ENCODE data around the gene HADHA. TPM values are rescaled to one million over a fixed set of nuclear protein-coding genes. Genes with fewer than 3 reads are reported as not detected.
A peak's percentile ranks its signal among the peaks of the same experiment; 100 is the strongest.

Gene HADHA
- total and polyA plus RNA-seq, 2 donors from 2014 or later, result 135 to 171 TPM

DNA sequence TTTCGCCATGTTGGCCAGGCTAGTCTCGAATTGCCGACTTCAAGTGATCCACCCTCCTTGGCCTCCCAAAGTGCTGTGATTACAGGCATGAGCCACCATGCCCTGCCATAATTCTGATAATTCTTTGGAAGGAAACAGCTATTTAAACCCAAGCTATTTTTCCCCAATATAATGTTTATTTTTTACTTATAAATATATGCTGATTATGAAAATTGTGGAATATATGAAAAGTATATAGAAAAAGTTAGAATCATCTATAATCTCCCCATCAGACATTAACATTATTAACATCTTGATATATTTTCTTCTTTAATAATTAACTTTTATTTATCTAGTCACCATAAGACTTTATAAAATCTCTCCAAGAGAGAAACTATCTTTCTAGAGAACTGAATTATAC lies 41.5 kb upstream of the HADHA start:
- no peak for TF ChIP-seq CTCF (IDR thresholded peaks at IDR 0.05; ENCODE audit: borderline replicate concordance, extremely low read depth, insufficient read depth)
- FAIRE-seq, result peak; percentile 27
- Histone ChIP-seq H3K9ac (ENCODE audit: low read length in 3 of 3) (no peak overlapping the region), H3K27me3 (ENCODE audit: control insufficient read depth, insufficient read depth, low read length) (no peaks in the 10 kb centered on the region), H3K36me3 (ENCODE audit: control insufficient read depth in 2 of 3, insufficient read depth in 3 of 3, low read length in 3 of 3) (peaks cover 2 to 37% (median 12%) of the 10 kb centered on the region in 3 donors), H3K27ac (ENCODE audit: low read depth in 2 of 2, low read length in 2 of 2) (no peak overlapping the region), H3K9me3 (ENCODE audit: control insufficient read depth in 2 of 3, insufficient read depth in 1 of 3, low read length in 3 of 3) (no peaks in the 10 kb centered on the region), H3K4me3 (ENCODE audit: low read length in 3 of 3) (no peak overlapping the region), H3K4me1 (ENCODE audit: control insufficient read depth in 2 of 3, insufficient read depth in 2 of 3, low read depth in 1 of 3, low read length in 3 of 3) (no peaks in the 10 kb centered on the region)
- intact Hi-C loops (cut with DNase I), result no loop called here
- DNase-seq, result no peak

GRCh38 chr2:26284132-26284531 lies 39.7 kb upstream of the HADHA start:
- no peaks in the 10 kb centered on the region for H3K27me3 ChIP-seq (ENCODE audit: control insufficient read depth, insufficient read depth, low read length)
- no peak overlapping the region for H3K27ac ChIP-seq (ENCODE audit: low read depth in 2 of 2, low read length in 2 of 2)
- no peak for FAIRE-seq
- no peak overlapping the region for H3K9ac ChIP-seq (ENCODE audit: low read length in 3 of 3)
- intact Hi-C loops (cut with DNase I), result no loop called here
- H3K9me3 ChIP-seq (ENCODE audit: control insufficient read depth in 2 of 3, insufficient read depth in 1 of 3, low read length in 3 of 3), result no peaks in the 10 kb centered on the region
- no peaks in the 10 kb centered on the region for H3K4me1 ChIP-seq (ENCODE audit: control insufficient read depth in 2 of 3, insufficient read depth in 2 of 3, low read depth in 1 of 3, low read length in 3 of 3)
- no peak for TF ChIP-seq CTCF (IDR thresholded peaks at IDR 0.05; ENCODE audit: borderline replicate concordance, extremely low read depth, insufficient read depth)
- H3K4me3 ChIP-seq (ENCODE audit: low read length in 3 of 3), result no peak overlapping the region
- no peak for DNase-seq
- peaks cover 2 to 50% (median 17%) of the 10 kb centered on the region in 3 donors for H3K36me3 ChIP-seq (ENCODE audit: control insufficient read depth in 2 of 3, insufficient read depth in 3 of 3, low read length in 3 of 3)

GRCh38 chr2:26283606-26284005 lies 39.2 kb upstream of the HADHA start:
- no peak for DNase-seq
- Histone ChIP-seq H3K4me3 (ENCODE audit: low read length in 3 of 3) (no peak overlapping the region), H3K27me3 (ENCODE audit: control insufficient read depth, insufficient read depth, low read length) (no peaks in the 10 kb centered on the region), H3K36me3 (ENCODE audit: control insufficient read depth in 2 of 3, insufficient read depth in 3 of 3, low read length in 3 of 3) (peaks cover 2 to 55% (median 22%) of the 10 kb centered on the region in 3 donors), H3K9me3 (ENCODE audit: control insufficient read depth in 2 of 3, insufficient read depth in 1 of 3, low read length in 3 of 3) (no peaks in the 10 kb centered on the region), H3K9ac (ENCODE audit: low read length in 3 of 3) (no peak overlapping the region), H3K4me1 (ENCODE audit: control insufficient read depth in 2 of 3, insufficient read depth in 2 of 3, low read depth in 1 of 3, low read length in 3 of 3) (no peaks in the 10 kb centered on the region), H3K27ac (ENCODE audit: low read depth in 2 of 2, low read length in 2 of 2) (no peak overlapping the region)
- intact Hi-C loops (cut with DNase I), result no loop called here
- TF ChIP-seq CTCF (IDR thresholded peaks at IDR 0.05; ENCODE audit: borderline replicate concordance, extremely low read depth, insufficient read depth), result no peak
- FAIRE-seq, result no peak

DNA sequence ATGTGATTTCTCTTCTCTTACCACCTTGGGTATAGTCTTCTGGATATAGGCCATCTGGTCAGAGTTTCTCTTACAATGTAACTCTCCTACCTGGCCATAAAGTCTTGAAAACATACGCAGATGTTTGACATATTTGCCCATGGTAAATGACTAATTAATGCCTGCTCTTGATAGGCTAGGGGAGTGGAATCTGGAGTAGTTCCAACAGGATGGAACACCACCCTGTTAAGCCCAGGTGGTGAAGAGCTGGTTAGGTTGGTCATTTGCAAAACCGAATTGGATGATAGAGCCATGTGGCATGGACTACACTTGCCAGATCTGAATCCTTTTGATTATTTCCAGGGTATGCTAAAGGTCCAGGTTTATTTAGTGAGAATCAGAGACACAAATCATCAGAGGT lies 36.8 kb upstream of the HADHA start:
- intact Hi-C loops (cut with DNase I), result no loop called here
- Histone ChIP-seq H3K36me3 (ENCODE audit: control insufficient read depth in 2 of 3, insufficient read depth in 3 of 3, low read length in 3 of 3) (peaks cover 2 to 57% (median 22%) of the 10 kb centered on the region in 3 donors), H3K27ac (ENCODE audit: low read depth in 2 of 2, low read length in 2 of 2) (no peak overlapping the region), H3K27me3 (ENCODE audit: control insufficient read depth, insufficient read depth, low read length) (no peaks in the 10 kb centered on the region), H3K4me3 (ENCODE audit: low read length in 3 of 3) (no peak overlapping the region), H3K4me1 (ENCODE audit: control insufficient read depth in 2 of 3, insufficient read depth in 2 of 3, low read depth in 1 of 3, low read length in 3 of 3) (no peaks in the 10 kb centered on the region), H3K9me3 (ENCODE audit: control insufficient read depth in 2 of 3, insufficient read depth in 1 of 3, low read length in 3 of 3) (no peaks in the 10 kb centered on the region), H3K9ac (ENCODE audit: low read length in 3 of 3) (no peak overlapping the region)
- FAIRE-seq, result no peak
- DNase-seq, result no peak
- TF ChIP-seq CTCF (IDR thresholded peaks at IDR 0.05; ENCODE audit: borderline replicate concordance, extremely low read depth, insufficient read depth), result no peak
